Endodermal cell (in vitro differentiated cells): ENCODE measurements around the gene DNM3. TPM values are rescaled to one million over a fixed set of nuclear protein-coding genes. Genes with fewer than 3 reads are reported as not detected.
"Not testable (repeated sequence)": the region's sequence is repeated elsewhere in the genome, so short reads cannot be mapped to it uniquely, and the experiment has no call there.

Experiments
- DNase-seq: peaks from one replicate; pipeline ENCODE4 v3.0.0-alpha.2; 2017
- H3K27ac ChIP-seq: 2 replicates; pipeline ENCODE4 v1.5.1; 2013; ENCODE audit warnings: mild to moderate bottlenecking, low read depth, low read length, moderate library complexity
- H3K27me3 ChIP-seq: 2 replicates; pipeline ENCODE4 v1.6.1; 2013; ENCODE audit warnings: mild to moderate bottlenecking, low read length, moderate library complexity; ENCODE audit not compliant: insufficient read depth, control insufficient read depth, poor library complexity, severe bottlenecking
- H3K36me3 ChIP-seq: 2 replicates; pipeline ENCODE4 v1.7.0; 2013; ENCODE audit warnings: mild to moderate bottlenecking, low read length, moderate library complexity; ENCODE audit not compliant: control insufficient read depth, insufficient read depth
- H3K4me1 ChIP-seq: one replicate; pipeline ENCODE4 v1.7.0; 2013; ENCODE audit warnings: low read length; ENCODE audit not compliant: control insufficient read depth, insufficient read depth
- H3K4me3 ChIP-seq: 2 replicates; pipeline ENCODE4 v1.5.1; 2013; ENCODE audit warnings: mild to moderate bottlenecking, low read length, moderate library complexity
- H3K9ac ChIP-seq: 2 replicates; pipeline ENCODE4 v1.6.1; 2013; ENCODE audit warnings: mild to moderate bottlenecking, low read length, moderate library complexity; ENCODE audit not compliant: poor library complexity, severe bottlenecking; ENCODE audit errors: extremely low read depth
- H3K9me3 ChIP-seq: 2 replicates; pipeline ENCODE4 v1.6.1; 2013; ENCODE audit warnings: mild to moderate bottlenecking, low read length, moderate library complexity; ENCODE audit not compliant: control insufficient read depth
- H3K27ac Mint-ChIP-seq: 2 replicates; pipeline ENCODE4 v1.8.0; 2020; ENCODE audit warnings: mixed read lengths
- H3K27me3 Mint-ChIP-seq: 2 replicates; pipeline ENCODE4 v1.8.0; 2021; ENCODE audit warnings: mild to moderate bottlenecking, mixed read lengths; ENCODE audit not compliant: insufficient read depth
- H3K36me3 Mint-ChIP-seq: 2 replicates; pipeline ENCODE4 v1.8.0; 2020; ENCODE audit warnings: low read depth, mixed read lengths
- H3K4me1 Mint-ChIP-seq: 2 replicates; pipeline ENCODE4 v1.8.0; 2020; ENCODE audit warnings: mixed read lengths
- H3K4me3 Mint-ChIP-seq: 2 replicates; pipeline ENCODE4 v1.8.0; 2020; ENCODE audit warnings: mild to moderate bottlenecking, moderate library complexity, mixed read lengths
- H3K9me3 Mint-ChIP-seq: 2 replicates; pipeline ENCODE4 v1.8.0; 2020; ENCODE audit warnings: mild to moderate bottlenecking, mixed read lengths
- CTCF ChIP-seq: fragments of 200-600 bp; sonication (generic); conservative IDR thresholded peaks from 2 replicates; pipeline ENCODE4 v1.5.0; 2021; ENCODE audit warnings: antibody characterized with exemption, mild to moderate bottlenecking
- WGBS, 2 experiments: methylation state at CpG; one replicate each; pipeline versions ENCODE4 v1.1.5 to v1.1.7; 2013; ENCODE audit warnings: missing lambda C conversion rate in 2 of 2, mixed read lengths in 1 of 2; ENCODE audit not compliant: insufficient coverage in 1 of 2, insufficient read length in 1 of 2; 5-methylcytosine and 5-hydroxymethylcytosine counted together
- total RNA-seq, 2 donors: library from RNA; stranded (reverse); fragmentation: NEBNext Ultra II Directional in 1 of 2; extraction: Animal tissue kit (Norgen Biotek cat#: 25700) in 1 of 2; gene quantifications; 2 replicates in 1 of 2; 3 replicates in 1 of 2; pipeline ENCODE4 v1.2.1, GENCODE V29; 2021

DNM3 gene
- total RNA-seq, 2 donors from 2014 or later = 0.53 to 1.8 TPM

- 74 to 81% methylated on average over 4 to 6 of the region's 6 CpGs for WGBS, 2 experiments
- Mint-ChIP-seq H3K27ac (peak overlapping the region; percentile 52), H3K9me3 (peaks cover 3% of the 10 kb centered on the region), H3K4me1 (peaks cover 35% of the 10 kb centered on the region), H3K27me3 (no peaks in the 10 kb centered on the region), H3K4me3 (no peak overlapping the region), H3K36me3 (no peaks in the 10 kb centered on the region)
- Histone ChIP-seq H3K27ac (peak overlapping the region; percentile 78), H3K4me3 (peak overlapping the region; percentile 67), H3K27me3 (no peaks in the 10 kb centered on the region), H3K36me3 (no peaks in the 10 kb centered on the region), H3K9ac (no peak overlapping the region), H3K9me3 (peaks cover 6% of the 10 kb centered on the region), H3K4me1 (peaks cover 32% of the 10 kb centered on the region)
- TF ChIP-seq CTCF = no peak
- no peak for DNase-seq
These were observed 519.7 kb downstream of the DNM3 start for GRCh38 chr1:172360985-172361384.

GRCh38 chr1:172363852-172364251 lies 522.6 kb downstream of the DNM3 start:
- no peaks in the 10 kb centered on the region for H3K27me3 Mint-ChIP-seq
- H3K9ac ChIP-seq = no peak overlapping the region
- no peak overlapping the region for H3K4me3 ChIP-seq
- no peak overlapping the region for H3K27ac ChIP-seq
- H3K36me3 ChIP-seq = no peaks in the 10 kb centered on the region
- H3K27me3 ChIP-seq = no peaks in the 10 kb centered on the region
- H3K4me1 Mint-ChIP-seq = peaks cover 23% of the 10 kb centered on the region
- DNase-seq = no peak
- H3K9me3 Mint-ChIP-seq = peaks cover 16% of the 10 kb centered on the region
- H3K4me1 ChIP-seq = peaks cover 26% of the 10 kb centered on the region
- H3K4me3 Mint-ChIP-seq = no peak overlapping the region
- H3K27ac Mint-ChIP-seq = no peak overlapping the region
- no peak for TF ChIP-seq CTCF
- peaks cover 35% of the 10 kb centered on the region for H3K9me3 ChIP-seq
- peaks cover 5% of the 10 kb centered on the region for H3K36me3 Mint-ChIP-seq

- H3K4me1 ChIP-seq, H3K27me3 Mint-ChIP-seq, H3K27ac Mint-ChIP-seq, H3K36me3 ChIP-seq, H3K36me3 Mint-ChIP-seq, H3K27ac ChIP-seq, H3K4me1 Mint-ChIP-seq, H3K4me3 ChIP-seq, H3K4me3 Mint-ChIP-seq, H3K9ac ChIP-seq, DNase-seq, H3K27me3 ChIP-seq: not testable (repeated sequence)
- WGBS, 2 experiments = 100% methylated on average over 1 of the region's 3 CpGs; no CpG with 5 or more reads in 1 of the 2 experiments
- H3K9me3 ChIP-seq = peaks cover 26% of the 10 kb centered on the region
- H3K9me3 Mint-ChIP-seq = peaks cover 12% of the 10 kb centered on the region
These were observed 530.3 kb downstream of the DNM3 start for GRCh38 chr1:172371646-172372045.

GRCh38 chr1:172373864-172374263 lies 532.6 kb downstream of the DNM3 start:
- WGBS, 2 experiments = 95% methylated on average over 1 of the region's 1 CpG; no CpG with 5 or more reads in 1 of the 2 experiments
- Mint-ChIP-seq H3K27ac (no peak overlapping the region), H3K4me1 (peaks cover 12% of the 10 kb centered on the region), H3K36me3 (no peaks in the 10 kb centered on the region), H3K27me3 (no peaks in the 10 kb centered on the region), H3K9me3 (no peaks in the 10 kb centered on the region), H3K4me3 (no peak overlapping the region)
- Histone ChIP-seq H3K9ac (no peak overlapping the region), H3K36me3 (no peaks in the 10 kb centered on the region), H3K4me1 (peaks cover 5% of the 10 kb centered on the region), H3K27ac (no peak overlapping the region), H3K27me3 (no peaks in the 10 kb centered on the region), H3K4me3 (no peak overlapping the region), H3K9me3 (peaks cover 4% of the 10 kb centered on the region)
- no peak for TF ChIP-seq CTCF
- no peak for DNase-seq
